ENCODE measurements around the gene DDIT4.

Gene DDIT4

GRCh38 chr10:72250666-72251065 is 23.1 kb upstream of the DDIT4 start:
- DNase-seq = no peak

GRCh38 chr10:72251635-72252034 is 22.1 kb upstream of the DDIT4 start:
- no peak for DNase-seq

- DNase-seq = no peak
Observed at GRCh38 chr10:72252972-72253371, 20.8 kb upstream of the DDIT4 start.

- DNase-seq = no peak
Observed at GRCh38 chr10:72253578-72253977, 20.1 kb upstream of the DDIT4 start.

- DNase-seq = peak; percentile 65
Observed at GRCh38 chr10:72254813-72255568, 18.7 kb upstream of the DDIT4 start.

- DNase-seq = no peak
Observed at GRCh38 chr10:72255977-72256729, 17.6 kb upstream of the DDIT4 start.

- no peak for DNase-seq
Observed at GRCh38 chr10:72257051-72257892, 16.5 kb upstream of the DDIT4 start.

- DNase-seq = no peak
Observed at GRCh38 chr10:72258617-72259016, 15.1 kb upstream of the DDIT4 start.

GRCh38 chr10:72259491-72260238 is 14.1 kb upstream of the DDIT4 start:
- no peak for DNase-seq

- DNase-seq = peak; percentile 80
Observed at GRCh38 chr10:72260239-72260975, 13.3 kb upstream of the DDIT4 start.

GRCh38 chr10:72260976-72261783 is 12.5 kb upstream of the DDIT4 start:
- DNase-seq = no peak

GRCh38 chr10:72261784-72262404 is 11.8 kb upstream of the DDIT4 start:
- no peak for DNase-seq

GRCh38 chr10:72263613-72264241 is 10.0 kb upstream of the DDIT4 start:
- DNase-seq = no peak

GRCh38 chr10:72264536-72264935 is 9.2 kb upstream of the DDIT4 start:
- DNase-seq = no peak

GRCh38 chr10:72265508-72265907 is 8.2 kb upstream of the DDIT4 start:
- DNase-seq = no peak

GRCh38 chr10:72265990-72266865 is 7.5 kb upstream of the DDIT4 start:
- no peak for DNase-seq

- DNase-seq = no peak
Observed at GRCh38 chr10:72267381-72267780, 6.3 kb upstream of the DDIT4 start.

- DNase-seq = no peak
Observed at GRCh38 chr10:72267819-72268399, 5.8 kb upstream of the DDIT4 start.

Data from 8988T (cell line).